IPS-20b (cell line): ENCODE data around the gene SHISA8.
A peak's percentile ranks its signal among the peaks of the same experiment; 100 is the strongest.

Source experiments
- H3K27ac ChIP-seq: one replicate; pipeline ENCODE4 v1.5.1; 2013; ENCODE audit warnings: low read length
- H3K27me3 ChIP-seq: 2 replicates; pipeline ENCODE4 v1.6.1; 2013; ENCODE audit warnings: mild to moderate bottlenecking, low read length, inconsistent platforms; ENCODE audit not compliant: insufficient read depth
- H3K36me3 ChIP-seq: 2 replicates; pipeline ENCODE4 v1.6.1; 2013; ENCODE audit warnings: low read depth, mild to moderate bottlenecking, inconsistent platforms, low read length, moderate library complexity; ENCODE audit not compliant: insufficient read depth
- H3K4me1 ChIP-seq: 2 replicates; pipeline ENCODE4 v1.6.1; 2013; ENCODE audit warnings: mild to moderate bottlenecking, control low read depth, inconsistent platforms, low read length, moderate library complexity; ENCODE audit not compliant: insufficient read depth
- H3K4me3 ChIP-seq: 2 replicates; pipeline ENCODE4 v1.5.1; 2013; ENCODE audit warnings: mild to moderate bottlenecking, low read length, inconsistent platforms
- H3K9ac ChIP-seq: 2 replicates; pipeline ENCODE4 v1.6.1; 2013; ENCODE audit warnings: low read depth, mild to moderate bottlenecking, inconsistent platforms, low read length, moderate library complexity
- H3K9me3 ChIP-seq: 2 replicates; pipeline ENCODE4 v1.6.1; 2013; ENCODE audit warnings: mild to moderate bottlenecking, low read depth, low read length, inconsistent platforms; ENCODE audit not compliant: insufficient read depth

Gene SHISA8

GRCh38 chr22:41917903-41918791, 3.3 kb upstream of the SHISA8 start:
- Histone ChIP-seq H3K9ac (no peak overlapping the region), H3K9me3 (no peaks in the 10 kb centered on the region), H3K27ac (no peak overlapping the region), H3K4me1 (no peaks in the 10 kb centered on the region), H3K27me3 (peaks cover 94% of the 10 kb centered on the region), H3K4me3 (no peak overlapping the region), H3K36me3 (no peaks in the 10 kb centered on the region)

GRCh38 chr22:41917375-41917902, 2.6 kb upstream of the SHISA8 start:
- Histone ChIP-seq H3K4me3 (no peak overlapping the region), H3K36me3 (no peaks in the 10 kb centered on the region), H3K9me3 (no peaks in the 10 kb centered on the region), H3K27me3 (peaks cover 95% of the 10 kb centered on the region), H3K9ac (no peak overlapping the region), H3K4me1 (no peaks in the 10 kb centered on the region), H3K27ac (no peak overlapping the region)

- Histone ChIP-seq H3K27me3 (peaks cover 95% of the 10 kb centered on the region), H3K4me3 (no peak overlapping the region), H3K9me3 (no peaks in the 10 kb centered on the region), H3K27ac (no peak overlapping the region), H3K9ac (no peak overlapping the region), H3K36me3 (no peaks in the 10 kb centered on the region), H3K4me1 (no peaks in the 10 kb centered on the region)
These were observed 2.0 kb upstream of the SHISA8 start for GRCh38 chr22:41916745-41917358.

- H3K4me3 ChIP-seq: peak overlapping the region; percentile 62; the same call in 1 of the 2 replicates
- no peak overlapping the region for H3K27ac ChIP-seq
- H3K9me3 ChIP-seq: no peaks in the 10 kb centered on the region
- H3K27me3 ChIP-seq: peaks cover 99% of the 10 kb centered on the region
- H3K9ac ChIP-seq: no peak overlapping the region
- no peaks in the 10 kb centered on the region for H3K4me1 ChIP-seq
- H3K36me3 ChIP-seq: no peaks in the 10 kb centered on the region
These were observed 1.1 kb upstream of the SHISA8 start for GRCh38 chr22:41915786-41916493.

GRCh38 chr22:41914611-41915034, 251 bp downstream of the SHISA8 start:
- no peaks in the 10 kb centered on the region for H3K9me3 ChIP-seq
- peaks cover 100% of the 10 kb centered on the region for H3K27me3 ChIP-seq
- H3K4me1 ChIP-seq: no peaks in the 10 kb centered on the region
- H3K27ac ChIP-seq: no peak overlapping the region
- no peaks in the 10 kb centered on the region for H3K36me3 ChIP-seq
- no peak overlapping the region for H3K9ac ChIP-seq
- H3K4me3 ChIP-seq: no peak overlapping the region; the same call in 1 of the 2 replicates

- peaks cover 100% of the 10 kb centered on the region for H3K27me3 ChIP-seq
- no peak overlapping the region for H3K4me3 ChIP-seq
These were observed 886 bp downstream of the SHISA8 start for GRCh38 chr22:41913842-41914534.

GRCh38 chr22:41913040-41913719, 1.7 kb downstream of the SHISA8 start:
- H3K27me3 ChIP-seq: peaks cover 100% of the 10 kb centered on the region

More at GRCh38 chr22:41913842-41914534, 886 bp downstream of the SHISA8 start:
- Histone ChIP-seq H3K9ac (no peak overlapping the region), H3K4me1 (no peaks in the 10 kb centered on the region), H3K9me3 (no peaks in the 10 kb centered on the region), H3K36me3 (no peaks in the 10 kb centered on the region), H3K27ac (no peak overlapping the region)

GRCh38 chr22:41912338-41913039, 2.4 kb downstream of the SHISA8 start:
- no peaks in the 10 kb centered on the region for H3K9me3 ChIP-seq
- peaks cover 100% of the 10 kb centered on the region for H3K27me3 ChIP-seq
- no peak overlapping the region for H3K27ac ChIP-seq
- peaks cover 2% of the 10 kb centered on the region; the same call in 1 of the 2 replicates for H3K36me3 ChIP-seq
- H3K4me3 ChIP-seq: no peak overlapping the region
- H3K9ac ChIP-seq: no peak overlapping the region
- H3K4me1 ChIP-seq: peaks cover 2% of the 10 kb centered on the region; the same call in 1 of the 2 replicates

More at GRCh38 chr22:41913040-41913719, 1.7 kb downstream of the SHISA8 start:
- no peaks in the 10 kb centered on the region; the same call in 1 of the 2 replicates for H3K4me1 ChIP-seq
- H3K36me3 ChIP-seq: no peaks in the 10 kb centered on the region
- no peak overlapping the region for H3K27ac ChIP-seq
- no peak overlapping the region for H3K9ac ChIP-seq
- no peak overlapping the region for H3K4me3 ChIP-seq
- H3K9me3 ChIP-seq: no peaks in the 10 kb centered on the region

GRCh38 chr22:41911001-41911611, 3.8 kb downstream of the SHISA8 start:
- peaks cover 13% of the 10 kb centered on the region; the same call in 1 of the 2 replicates for H3K36me3 ChIP-seq
- H3K4me3 ChIP-seq: no peak overlapping the region
- no peak overlapping the region for H3K27ac ChIP-seq
- no peaks in the 10 kb centered on the region for H3K9me3 ChIP-seq
- no peak overlapping the region for H3K9ac ChIP-seq
- H3K27me3 ChIP-seq: peaks cover 87% of the 10 kb centered on the region
- H3K4me1 ChIP-seq: peaks cover 3% of the 10 kb centered on the region; the same call in 1 of the 2 replicates
